Measurements from ENCODE around the gene PSORS1C2. TPM values are rescaled to one million over a fixed set of nuclear protein-coding genes. Genes with fewer than 3 reads are reported as not detected.
A peak's percentile ranks its signal among the peaks of the same experiment; 100 is the strongest.

Gene PSORS1C2
- total and polyA plus RNA-seq, 12 donors = not detected

GRCh38 chr6:31145386-31145785 lies 6.5 kb upstream of the PSORS1C2 start:
- Histone ChIP-seq H3K4me1 (peaks cover 9 to 28% (median 17%) of the 10 kb centered on the region in 9 donors), H3K9me3 (no peaks in the 10 kb centered on the region), H3K4me3 (no peak overlapping the region), H3K36me3 (peaks cover 0 to 50% (median 5%) of the 10 kb centered on the region in 9 donors), H3K27me3 (no peaks in the 10 kb centered on the region), H3K27ac (no peak overlapping the region)
- DNase-seq (no peak), ATAC-seq (no peak)
- 96 to 97% methylated on average over 10 of the region's 10 CpGs for WGBS, 2 donors
- TF ChIP-seq CTCF (IDR thresholded peaks at IDR 0.05) = no peak
- intact Hi-C loops (cut with DNase I) = no loop called here

GRCh38 chr6:31144970-31145340 lies 6.1 kb upstream of the PSORS1C2 start:
- no peaks in the 10 kb centered on the region for H3K9me3 ChIP-seq
- no peak for TF ChIP-seq CTCF (IDR thresholded peaks at IDR 0.05)
- 80 to 81% methylated on average over 11 of the region's 11 CpGs for WGBS, 2 donors

GRCh38 chr6:31144296-31144969 lies 5.6 kb upstream of the PSORS1C2 start:
- ATAC-seq (no peak), DNase-seq (no peak)
- TF ChIP-seq CTCF (IDR thresholded peaks at IDR 0.05) = no peak
- peaks cover 9 to 32% (median 21%) of the 10 kb centered on the region in 9 donors for H3K4me1 ChIP-seq
- 91 to 92% methylated on average over 18 of the region's 18 CpGs for WGBS, 2 donors
- no peaks in the 10 kb centered on the region for H3K27me3 ChIP-seq
- H3K27ac ChIP-seq = no peak overlapping the region
- H3K4me3 ChIP-seq = no peak overlapping the region
- H3K36me3 ChIP-seq = peaks cover 0 to 40% (median 5%) of the 10 kb centered on the region in 9 donors
- H3K9me3 ChIP-seq = no peaks in the 10 kb centered on the region
- intact Hi-C loops (cut with DNase I) = loop anchor here in 1 of 10 donors (5.0 kb wide), 1 partner anchor 33 kb away; no protein-coding TSS in a partner anchor

More at GRCh38 chr6:31144970-31145340, 6.1 kb upstream of the PSORS1C2 start:
- H3K27ac ChIP-seq = no peak overlapping the region
- peaks cover 9 to 28% (median 17%) of the 10 kb centered on the region in 9 donors for H3K4me1 ChIP-seq
- ATAC-seq (no peak), DNase-seq (no peak)
- no peaks in the 10 kb centered on the region for H3K27me3 ChIP-seq
- H3K4me3 ChIP-seq = no peak overlapping the region
- peaks cover 0 to 46% (median 5%) of the 10 kb centered on the region in 9 donors for H3K36me3 ChIP-seq
- intact Hi-C loops (cut with DNase I) = loop anchor here in 1 of 10 donors (5.0 kb wide), 1 partner anchor 32 kb away; no protein-coding TSS in a partner anchor

GRCh38 chr6:31143148-31143547 lies 4.3 kb upstream of the PSORS1C2 start:
- Histone ChIP-seq H3K36me3 (peaks cover 0 to 31% (median 5%) of the 10 kb centered on the region in 9 donors), H3K4me3 (peak overlapping the region in 1 of 10 donors; percentile 2), H3K9me3 (no peaks in the 10 kb centered on the region), H3K27ac (peak overlapping the region in 7 of 10 donors; percentile 15 to 76 (median 65)), H3K4me1 (peaks cover 9 to 40% (median 25%) of the 10 kb centered on the region in 9 donors), H3K27me3 (no peaks in the 10 kb centered on the region)
- intact Hi-C loops (cut with DNase I) = loop anchor here in 2 of 10 donors (2.0 to 5.0 kb wide), 3 partner anchors 34 to 52 kb away; no protein-coding TSS in a partner anchor
- no peak for TF ChIP-seq CTCF (IDR thresholded peaks at IDR 0.05)
- peak; percentile 55 to 92 (median 87) for ATAC-seq
- DNase-seq = peak; percentile 68 to 72
- WGBS, 2 donors = 38 to 42% methylated on average over 11 of the region's 11 CpGs
